Testis (tissue), 3 donors: ENCODE data around the gene MBNL2. TPM values are rescaled to one million over a fixed set of nuclear protein-coding genes. Genes with fewer than 3 reads are reported as not detected.

ENCODE experiments used
- DNase-seq: peaks from one replicate; pipeline ENCODE4 v3.0.0-alpha.2; 2019
- H3K27ac ChIP-seq, 2 donors: fragments of 200-600 bp; sonication (generic); one replicate each; pipeline ENCODE4 v1.5.1; 2019
- H3K27me3 ChIP-seq: fragments of 200-600 bp; sonication (generic); one replicate; pipeline ENCODE4 v1.5.1; 2019
- H3K36me3 ChIP-seq: fragments of 200-600 bp; sonication (generic); one replicate; pipeline ENCODE4 v1.5.1; 2017; ENCODE audit warnings: low read depth; ENCODE audit errors: missing control alignments
- H3K4me1 ChIP-seq: fragments of 200-600 bp; sonication (generic); one replicate; pipeline ENCODE4 v1.5.1; 2019
- H3K4me3 ChIP-seq, 2 donors: fragments of 200-600 bp; sonication (generic); one replicate each; pipeline ENCODE4 v1.5.1; 2017 to 2019
- H3K9me3 ChIP-seq: fragments of 200-600 bp; sonication (generic); one replicate; pipeline ENCODE4 v1.5.1; 2017
- CTCF ChIP-seq, 3 experiments: fragments of 450-650 bp in 2 of 3; fragments of 200-600 bp in 1 of 3; sonication (generic) in 1 of 3; IDR thresholded peaks; one replicate each; pipeline ENCODE4 v1.5.1; 2016 to 2019; ENCODE audit warnings: antibody characterized with exemption in 3 of 3, mild to moderate bottlenecking in 2 of 3, moderate library complexity in 1 of 3
- POLR2A ChIP-seq: fragments of 450-650 bp; IDR thresholded peaks from one replicate; pipeline ENCODE4 v1.6.1; 2017; ENCODE audit warnings: antibody characterized with exemption, mild to moderate bottlenecking, moderate library complexity
- WGBS, 2 donors: methylation state at CpG; one replicate each; pipeline ENCODE4 v1.1.5; 2018; 5-methylcytosine and 5-hydroxymethylcytosine counted together
- intact Hi-C: fragments of 100-400 bp; cut with DNase I; formaldehyde crosslinking; loops from one replicate; pipeline ENCODE4 v1.15.1; 2023; ENCODE audit warnings: low total_unique reads
- polyA plus RNA-seq: library from polyadenylated mRNA; stranded (reverse); fragments of 350-450 nt; fragmentation: Illumina TruSeq; extraction: RNeasy Lipid Tissue Mini Kit (QIAGEN cat#74804); gene quantifications from one replicate; pipeline ENCODE4 v1.2.3, GENCODE V29; 2014; ENCODE audit warnings: low read depth, low replicate concordance; ENCODE audit not compliant: insufficient read depth
- total RNA-seq, 2 donors: library from RNA; depleted of rRNA; stranded (reverse); fragments of >200 nt; gene quantifications; one replicate each; pipeline ENCODE4 v1.2.3, GENCODE V29; 2016

MBNL2 gene
- total and polyA plus RNA-seq, 3 donors from 2014 or later: 21.5 to 83.0 (median 69.4) TPM

GRCh38 chr13:97354808-97355207, 132.7 kb downstream of the MBNL2 start:
- no peak overlapping the region for H3K4me3 ChIP-seq
- WGBS, 2 donors: 79 to 89% methylated on average over 5 of the region's 5 CpGs
- H3K27me3 ChIP-seq: no peaks in the 10 kb centered on the region
- H3K4me1 ChIP-seq: peaks cover 3% of the 10 kb centered on the region
- TF ChIP-seq CTCF (IDR thresholded peaks at IDR 0.05): no peak
- TF ChIP-seq POLR2A: no peak
- H3K27ac ChIP-seq: no peak overlapping the region
- no peak for DNase-seq
- intact Hi-C loops: no loop called here
- no peaks in the 10 kb centered on the region for H3K9me3 ChIP-seq
- no peaks in the 10 kb centered on the region for H3K36me3 ChIP-seq

- no peaks in the 10 kb centered on the region for H3K36me3 ChIP-seq
- DNase-seq: peak; percentile 77
- H3K27ac ChIP-seq: no peak overlapping the region
- WGBS, 2 donors: 53 to 75% methylated on average over 8 of the region's 8 CpGs
- H3K4me1 ChIP-seq: peaks cover 3% of the 10 kb centered on the region
- no peaks in the 10 kb centered on the region for H3K9me3 ChIP-seq
- no peak overlapping the region for H3K4me3 ChIP-seq
- TF ChIP-seq CTCF (IDR thresholded peaks at IDR 0.05) (no peak), POLR2A (no peak)
- no peaks in the 10 kb centered on the region for H3K27me3 ChIP-seq
- intact Hi-C loops: no loop called here
Measured at GRCh38 chr13:97356592-97356991, 134.5 kb downstream of the MBNL2 start.

- no peaks in the 10 kb centered on the region for H3K9me3 ChIP-seq
- H3K27ac ChIP-seq: no peak overlapping the region
- intact Hi-C loops: no loop called here
- H3K36me3 ChIP-seq: no peaks in the 10 kb centered on the region
- no peak overlapping the region for H3K4me3 ChIP-seq
- TF ChIP-seq POLR2A (no peak), CTCF (IDR thresholded peaks at IDR 0.05) (peak; percentile 79 to 86 (median 84))
- DNase-seq: peak; percentile 72
- H3K4me1 ChIP-seq: peaks cover 3% of the 10 kb centered on the region
- no peaks in the 10 kb centered on the region for H3K27me3 ChIP-seq
- 45 to 46% methylated on average over 8 of the region's 8 CpGs for WGBS, 2 donors
Measured at GRCh38 chr13:97359181-97360057, 137.3 kb downstream of the MBNL2 start.

GRCh38 chr13:97360610-97361009, 138.5 kb downstream of the MBNL2 start:
- no peak overlapping the region for H3K27ac ChIP-seq
- H3K4me1 ChIP-seq: peaks cover 3% of the 10 kb centered on the region
- H3K9me3 ChIP-seq: no peaks in the 10 kb centered on the region
- no peaks in the 10 kb centered on the region for H3K36me3 ChIP-seq
- DNase-seq: no peak
- WGBS, 2 donors: 77 to 81% methylated on average over 4 of the region's 4 CpGs
- TF ChIP-seq CTCF (IDR thresholded peaks at IDR 0.05) (no peak), POLR2A (no peak)
- H3K27me3 ChIP-seq: no peaks in the 10 kb centered on the region
- no peak overlapping the region for H3K4me3 ChIP-seq
- intact Hi-C loops: no loop called here

- 95 to 96% methylated on average over 1 of the region's 1 CpG for WGBS, 2 donors
- TF ChIP-seq CTCF (IDR thresholded peaks at IDR 0.05): no peak
- no peak for TF ChIP-seq POLR2A
- H3K27me3 ChIP-seq: no peaks in the 10 kb centered on the region
- H3K9me3 ChIP-seq: no peaks in the 10 kb centered on the region
- H3K4me1 ChIP-seq: peaks cover 3% of the 10 kb centered on the region
- no peaks in the 10 kb centered on the region for H3K36me3 ChIP-seq
- intact Hi-C loops: no loop called here
- DNase-seq: no peak
- no peak overlapping the region for H3K27ac ChIP-seq
- no peak overlapping the region for H3K4me3 ChIP-seq
Measured at GRCh38 chr13:97364031-97364430, 141.9 kb downstream of the MBNL2 start.
